Mononuclear cell (primary cell): ENCODE measurements around the gene GP1BA. TPM values are rescaled to one million over a fixed set of nuclear protein-coding genes. Genes with fewer than 3 reads are reported as not detected.

Source experiments
- total RNA-seq: library from RNA; depleted of rRNA; stranded (reverse); fragments of >200 nt; gene quantifications from one replicate; pipeline ENCODE4 v1.2.3, GENCODE V29; 2012

GP1BA gene
- total RNA-seq, 1 donor, result 4.2 TPM

Other genes with a start within 250 kb of the GP1BA start
- gene PELP1, start 228.1 kb upstream of the GP1BA start, total RNA-seq, result 16.3 TPM
- gene ARRB2, start 221.6 kb upstream of the GP1BA start, total RNA-seq, result 201 TPM
- gene MED11, start 200.8 kb upstream of the GP1BA start, total RNA-seq, result 4.8 TPM
- gene ZMYND15, start 192.4 kb upstream of the GP1BA start, total RNA-seq, result 1.3 TPM
- gene CXCL16, start 192.3 kb upstream of the GP1BA start, total RNA-seq, result 32.6 TPM
- not detected for gene TM4SF5, start 160.4 kb upstream of the GP1BA start, total RNA-seq
- gene VMO1, start 145.9 kb upstream of the GP1BA start, total RNA-seq, result not detected
- gene GLTPD2, start 143.3 kb upstream of the GP1BA start, total RNA-seq, result not detected
- 41.5 TPM for gene PSMB6, start 136.1 kb upstream of the GP1BA start, total RNA-seq
- gene PLD2, start 125.1 kb upstream of the GP1BA start, total RNA-seq, result 7.9 TPM
- 68.8 TPM for gene MINK1, start 98.9 kb upstream of the GP1BA start, total RNA-seq
- gene C17orf107, start 32.7 kb upstream of the GP1BA start, total RNA-seq, result 26.4 TPM
- 2.2 TPM for gene CHRNE, start 29.2 kb upstream of the GP1BA start, total RNA-seq
- gene SLC25A11, start 7.8 kb downstream of the GP1BA start, total RNA-seq, result 17.1 TPM
- gene RNF167, start 8.0 kb downstream of the GP1BA start, total RNA-seq, result 19.3 TPM
- 414 TPM for gene PFN1, start 16.3 kb downstream of the GP1BA start, total RNA-seq
- gene ENO3, start 18.8 kb downstream of the GP1BA start, total RNA-seq, result 3.9 TPM
- 30.4 TPM for gene SPAG7, start 35.5 kb downstream of the GP1BA start, total RNA-seq
- 12.9 TPM for gene CAMTA2, start 55.4 kb downstream of the GP1BA start, total RNA-seq
- gene INCA1, start 65.2 kb downstream of the GP1BA start, total RNA-seq, result not detected
- 8.1 TPM for gene KIF1C, start 65.7 kb downstream of the GP1BA start, total RNA-seq
- gene SLC52A1, start 103.1 kb downstream of the GP1BA start, total RNA-seq, result not detected
- 1.9 TPM for gene ZFP3, start 146.2 kb downstream of the GP1BA start, total RNA-seq
- 2.3 TPM for gene ZNF232, start 179.6 kb downstream of the GP1BA start, total RNA-seq
- 0.10 TPM for gene USP6, start 183.8 kb downstream of the GP1BA start, total RNA-seq